SK-N-MC (cell line): ENCODE data around the gene TPRG1.

Source experiments
- EZH2 ChIP-seq: fragments of 200-600 bp; sonication (generic); IDR thresholded peaks from one replicate; pipeline ENCODE4 v1.6.1; 2017; ENCODE audit warnings: antibody characterized with exemption
- POLR2AphosphoS5 ChIP-seq: IDR thresholded peaks from 2 replicates; pipeline ENCODE4 v1.6.1; 2012; ENCODE audit warnings: mild to moderate bottlenecking, low read depth, low read length, borderline replicate concordance

DNA sequence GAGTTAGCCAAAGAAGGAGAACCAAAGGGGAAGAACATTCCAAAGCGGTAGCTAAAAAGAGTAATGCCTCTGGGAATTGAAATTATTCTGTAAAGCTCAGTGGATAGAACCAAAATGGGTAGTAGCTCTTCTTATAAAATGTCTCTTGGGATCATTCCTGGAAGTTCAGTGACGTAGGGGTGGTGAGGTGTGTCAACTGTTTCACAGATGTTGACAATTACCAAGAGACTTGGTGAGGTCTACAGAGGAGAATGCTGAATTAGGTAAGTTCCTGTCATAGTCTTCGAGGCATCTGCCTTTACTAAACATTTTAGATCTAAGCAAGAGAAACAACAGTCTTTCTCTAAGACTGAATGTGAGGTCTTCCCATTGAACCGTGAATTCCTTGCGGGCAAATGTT lies 67.8 kb downstream of the TPRG1 start:
- TF ChIP-seq POLR2AphosphoS5 (no peak), EZH2 (no peak)
